CD14-positive monocyte (primary cell): ENCODE results near the gene R3HDM4. TPM values are rescaled to one million over a fixed set of nuclear protein-coding genes. Genes with fewer than 3 reads are reported as not detected.

Experiments used
- DNase-seq, 3 donors: peaks; one replicate each; pipeline ENCODE4 v3.0.0-alpha.2; 2011 to 2022
- H2AFZ ChIP-seq: 2 replicates; pipeline ENCODE4 v1.6.0; 2012; ENCODE audit warnings: mild to moderate bottlenecking, low read depth, low read length, inconsistent platforms; ENCODE audit not compliant: insufficient read depth, poor library complexity, severe bottlenecking
- H3K27ac ChIP-seq, 2 donors: 1 replicate in 1 of 2; 2 replicates in 1 of 2; pipeline ENCODE4 v1.5.1; 2012 to 2013; ENCODE audit warnings: low read length in 2 of 2, control low read depth in 1 of 2, inconsistent platforms in 1 of 2, low read depth in 1 of 2, mild to moderate bottlenecking in 1 of 2
- H3K27me3 ChIP-seq, 2 donors: one replicate each; pipeline versions ENCODE4 v1.6.0 to v1.6.1; 2011 to 2013; ENCODE audit warnings: low read length in 2 of 2; ENCODE audit not compliant: control insufficient read depth in 2 of 2, insufficient read depth in 2 of 2
- H3K36me3 ChIP-seq, 2 donors: replicated peaks in 1 of 2; 1 replicate in 1 of 2; 2 replicates in 1 of 2; pipeline versions ENCODE4 v1.5.1 to v1.6.1; 2012 to 2013; ENCODE audit warnings: low read length in 2 of 2, control low read depth in 1 of 2, inconsistent platforms in 1 of 2, mild to moderate bottlenecking in 1 of 2; ENCODE audit not compliant: insufficient read depth in 2 of 2, control insufficient read depth in 1 of 2
- H3K4me1 ChIP-seq, 2 donors: 1 replicate in 1 of 2; 2 replicates in 1 of 2; pipeline versions ENCODE4 v1.5.1 to v1.6.1; 2012 to 2013; ENCODE audit warnings: low read length in 2 of 2, control low read depth in 1 of 2, inconsistent platforms in 1 of 2, mild to moderate bottlenecking in 1 of 2, moderate library complexity in 1 of 2; ENCODE audit not compliant: insufficient read depth in 2 of 2, control insufficient read depth in 1 of 2
- H3K4me2 ChIP-seq: replicated peaks from 2 replicates; pipeline ENCODE3; 2012; ENCODE audit warnings: low read length, moderate library complexity, mild to moderate bottlenecking; ENCODE audit not compliant: poor library complexity, severe bottlenecking; ENCODE audit errors: extremely low read depth
- H3K4me3 ChIP-seq, 3 experiments: fragments of 200-600 bp in 1 of 3; sonication (generic) in 1 of 3; replicated peaks in 1 of 3; 1 replicate in 2 of 3; 2 replicates in 1 of 3; pipeline ENCODE4 v1.5.1; 2011 to 2013; ENCODE audit warnings: low read length in 3 of 3, mild to moderate bottlenecking in 3 of 3, control low read depth in 2 of 3, low read depth in 2 of 3, inconsistent platforms in 1 of 3, moderate library complexity in 1 of 3
- H3K79me2 ChIP-seq: 2 replicates; pipeline ENCODE4 v1.6.0; 2012; ENCODE audit warnings: mild to moderate bottlenecking, control low read depth, inconsistent platforms, low read length, moderate library complexity; ENCODE audit not compliant: insufficient read depth
- H3K9ac ChIP-seq: 2 replicates; pipeline ENCODE4 v1.6.0; 2017; ENCODE audit warnings: low read length, mild to moderate bottlenecking; ENCODE audit not compliant: insufficient read depth, poor library complexity, severe bottlenecking
- H3K9me3 ChIP-seq, 2 donors: replicated peaks in 1 of 2; 1 replicate in 1 of 2; 2 replicates in 1 of 2; pipeline versions ENCODE4 v1.5.1 to v1.6.1; 2012 to 2013; ENCODE audit warnings: low read length in 2 of 2, control low read depth in 1 of 2; ENCODE audit not compliant: control insufficient read depth in 1 of 2, insufficient read depth in 1 of 2
- H4K20me1 ChIP-seq: 2 replicates; pipeline ENCODE4 v1.6.0; 2012; ENCODE audit warnings: mild to moderate bottlenecking, low read length, control low read depth, moderate library complexity; ENCODE audit not compliant: insufficient read depth
- H3K27ac Mint-ChIP-seq, 7 donors: one replicate each; pipeline ENCODE4 v1.8.0; 2020; ENCODE audit warnings: mild to moderate bottlenecking in 7 of 7, mixed read lengths in 7 of 7, moderate library complexity in 6 of 7, inconsistent platforms in 2 of 7
- H3K27me3 Mint-ChIP-seq, 3 donors: one replicate each; pipeline ENCODE4 v1.8.0; 2021 to 2022; ENCODE audit warnings: low read depth in 3 of 3, mild to moderate bottlenecking in 3 of 3, mixed read lengths in 3 of 3, moderate library complexity in 3 of 3, inconsistent platforms in 1 of 3
- H3K36me3 Mint-ChIP-seq, 2 donors: one replicate each; pipeline ENCODE4 v1.8.0; 2020; ENCODE audit warnings: mixed read lengths in 2 of 2, inconsistent platforms in 1 of 2, mild to moderate bottlenecking in 1 of 2
- H3K4me1 Mint-ChIP-seq: one replicate; pipeline ENCODE4 v1.8.0; 2020; ENCODE audit warnings: mild to moderate bottlenecking, mixed read lengths
- H3K4me3 Mint-ChIP-seq, 2 donors: one replicate each; pipeline ENCODE4 v1.8.0; 2020; ENCODE audit warnings: mild to moderate bottlenecking in 2 of 2, mixed read lengths in 2 of 2, moderate library complexity in 1 of 2
- H3K9me3 Mint-ChIP-seq, 7 donors: one replicate each; pipeline ENCODE4 v1.8.0; 2020 to 2022; ENCODE audit warnings: mixed read lengths in 7 of 7, mild to moderate bottlenecking in 6 of 7, moderate library complexity in 6 of 7, inconsistent platforms in 2 of 7
- CTCF ChIP-seq: fragments of 200-600 bp; IDR thresholded peaks from one replicate; pipeline ENCODE4 v1.8.0; 2022; ENCODE audit warnings: antibody characterized with exemption, mild to moderate bottlenecking
- WGBS: methylation state at CpG from one replicate; pipeline ENCODE4 v1.1.5; 2013; ENCODE audit warnings: missing lambda C conversion rate; ENCODE audit not compliant: insufficient coverage; 5-methylcytosine and 5-hydroxymethylcytosine counted together
- intact Hi-C, 2 donors: fragments of 100-400 bp; cut with micrococcal nuclease; formaldehyde crosslinking; loops; one replicate each; pipeline versions ENCODE4 v1.15.0 to v1.15.1; 2023
- polyA plus RNA-seq, 3 donors: library from polyadenylated mRNA; depleted of rRNA in 1 of 3; unstranded in 2 of 3; stranded (reverse) in 1 of 3; fragments of 300-500 nt in 2 of 3; fragments of >200 nt in 1 of 3; fragmentation: Illumina TruSeq in 2 of 3; gene quantifications; 1 replicate in 2 of 3; 2 replicates in 1 of 3; pipeline ENCODE4 v1.2.3, GENCODE V29; 2012 to 2021

R3HDM4 gene
- polyA plus RNA-seq, 3 donors, result 70.8 to 99.9 (median 78.7) TPM

- Histone ChIP-seq H3K36me3 (peaks cover 13 to 34% of the 10 kb centered on the region in 2 donors), H3K79me2 (no peaks in the 10 kb centered on the region), H3K4me2 (no peak overlapping the region), H3K9me3 (no peaks in the 10 kb centered on the region), H2AFZ (no peak overlapping the region), H4K20me1 (peaks cover 39% of the 10 kb centered on the region), H3K4me1 (peaks cover 8 to 10% of the 10 kb centered on the region in 2 donors), H3K4me3 (no peak overlapping the region), H3K9ac (no peak overlapping the region), H3K27ac (peak overlapping the region in 1 of 2 donors; percentile 47), H3K27me3 (peaks cover 0 to 6% of the 10 kb centered on the region in 2 donors)
- no peak overlapping the region for H3K4me3 Mint-ChIP-seq
- no peaks in the 10 kb centered on the region for H3K9me3 Mint-ChIP-seq
- DNase-seq, result peak in 1 of 3 donors; percentile 41
- TF ChIP-seq CTCF, result no peak
- 97% methylated on average over 11 of the region's 33 CpGs for WGBS
- peaks cover 6% of the 10 kb centered on the region for H3K4me1 Mint-ChIP-seq
- H3K27me3 Mint-ChIP-seq, result peaks cover 0 to 3% (median 2%) of the 10 kb centered on the region in 3 donors
- intact Hi-C loops, result loop anchor here in 1 of 2 donors (1.0 kb wide), 1 partner anchor 9 kb away; no protein-coding TSS in a partner anchor
- peak overlapping the region in 1 of 7 donors; percentile 74 for H3K27ac Mint-ChIP-seq
- peaks cover 36 to 61% of the 10 kb centered on the region in 2 donors for H3K36me3 Mint-ChIP-seq
Measured at GRCh38 chr19:871446-872265, 41.4 kb downstream of the R3HDM4 start.

GRCh38 chr19:870963-871401 lies 42.0 kb downstream of the R3HDM4 start:
- WGBS, result 98% methylated on average over 27 of the region's 28 CpGs

More at GRCh38 chr19:870963-871401, 42.0 kb downstream of the R3HDM4 start:
- no peak overlapping the region for H2AFZ ChIP-seq
- H4K20me1 ChIP-seq, result peaks cover 44% of the 10 kb centered on the region
- DNase-seq, result no peak
- Mint-ChIP-seq H3K27ac (no peak overlapping the region), H3K36me3 (peaks cover 33 to 55% of the 10 kb centered on the region in 2 donors), H3K27me3 (peaks cover 0 to 3% (median 2%) of the 10 kb centered on the region in 3 donors), H3K4me1 (peaks cover 6% of the 10 kb centered on the region), H3K4me3 (no peak overlapping the region), H3K9me3 (no peaks in the 10 kb centered on the region)
- H3K4me1 ChIP-seq, result peaks cover 8 to 10% of the 10 kb centered on the region in 2 donors
- H3K4me3 ChIP-seq, result no peak overlapping the region
- no peaks in the 10 kb centered on the region for H3K79me2 ChIP-seq
- no peak overlapping the region for H3K4me2 ChIP-seq
- no peaks in the 10 kb centered on the region for H3K9me3 ChIP-seq
- no peak for TF ChIP-seq CTCF
- H3K27ac ChIP-seq, result no peak overlapping the region
- intact Hi-C loops, result no loop called here
- H3K27me3 ChIP-seq, result peaks cover 0 to 6% of the 10 kb centered on the region in 2 donors
- H3K36me3 ChIP-seq, result peaks cover 10 to 29% of the 10 kb centered on the region in 2 donors
- no peak overlapping the region for H3K9ac ChIP-seq
